Left lung (tissue), 10 donors: ENCODE measurements around the gene HES3. TPM values are rescaled to one million over a fixed set of nuclear protein-coding genes. Genes with fewer than 3 reads are reported as not detected.
A peak's percentile ranks its signal among the peaks of the same experiment; 100 is the strongest.

Experiments used
- ATAC-seq: fragments of 200-7000 bp; cut with Tn5 transposase; one replicate; pipeline ENCODE4 v1.9.1; 2020; ENCODE audit warnings: moderate library complexity
- DNase-seq, 4 donors: peaks; one replicate each; pipeline ENCODE4 v3.0.0-alpha.2; 2013 to 2020
- H3K27ac ChIP-seq, 2 donors: fragments of 200-600 bp; sonication (generic) in 1 of 2; one replicate each; pipeline versions ENCODE4 v1.5.0 to v1.8.0; 2020 to 2021
- H3K27me3 ChIP-seq, 2 donors: fragments of 200-600 bp; sonication (generic) in 1 of 2; one replicate each; pipeline versions ENCODE4 v1.5.0 to v1.8.0; 2020 to 2021
- H3K36me3 ChIP-seq, 2 donors: fragments of 200-600 bp; sonication (generic) in 1 of 2; one replicate each; pipeline versions ENCODE4 v1.5.0 to v1.8.0; 2020 to 2021
- H3K4me1 ChIP-seq, 2 donors: fragments of 200-600 bp; one replicate each; pipeline ENCODE4 v1.8.0; 2021
- H3K4me3 ChIP-seq, 2 donors: fragments of 200-600 bp; sonication (generic) in 1 of 2; one replicate each; pipeline versions ENCODE4 v1.5.0 to v1.8.0; 2020 to 2021; ENCODE audit warnings: mild to moderate bottlenecking in 1 of 2
- H3K9me3 ChIP-seq, 2 donors: fragments of 200-600 bp; sonication (generic) in 1 of 2; one replicate each; pipeline versions ENCODE4 v1.5.0 to v1.8.0; 2020 to 2021
- intact Hi-C, 2 donors: fragments of 100-400 bp; cut with DNase I; formaldehyde crosslinking; loops; one replicate each; pipeline versions ENCODE4 v1.11.2 to v1.14.2; 2022
- polyA plus RNA-seq, 6 donors: library from polyadenylated mRNA; unstranded; fragments of 120-200 nt; gene quantifications; one replicate each; pipeline ENCODE4 v1.2.1, GENCODE V29; 2013; ENCODE audit not compliant: insufficient read length in 6 of 6
- total RNA-seq, 2 donors: library from RNA; stranded (reverse); fragmentation: NEBNext Ultra II Directional; extraction: Animal tissue kit (Norgen Biotek cat#: 25700); gene quantifications; one replicate each; pipeline ENCODE4 v1.2.1, GENCODE V29; 2021
- TF ChIP-seq, protein P1 (sequence below), 2 donors: fragments of 200-600 bp; sonication (generic) in 1 of 2; IDR thresholded peaks; one replicate each; pipeline versions ENCODE4 v1.5.0 to v1.8.0; 2021; ENCODE audit warnings: antibody characterized with exemption in 2 of 2
- donor health status: DM: no; HTN: yes; CAD: no.
- donor health status: DM: no; HTN: no; CAD: no.

The HES3 gene
- total and polyA plus RNA-seq, 8 donors: not detected

DNA sequence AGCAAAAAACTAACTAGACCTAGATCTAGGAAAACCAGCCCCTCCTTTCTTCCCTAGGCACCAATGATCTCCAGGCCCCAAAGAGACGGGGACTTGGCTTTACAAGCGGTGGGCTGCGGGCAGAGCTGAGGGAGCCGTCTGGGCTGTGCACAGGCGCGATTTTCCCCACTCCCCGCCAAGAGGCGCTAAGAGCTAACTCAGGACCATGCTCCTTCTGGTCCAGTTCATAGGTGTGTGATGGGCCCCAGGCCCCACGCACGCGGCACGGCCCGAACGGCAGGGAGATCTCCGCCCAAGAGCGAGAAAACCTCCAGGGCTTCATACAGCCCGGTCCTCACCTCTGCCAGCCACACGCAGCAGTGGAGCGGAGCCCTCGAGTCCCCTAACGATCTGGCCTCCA, 24.4 kb downstream of the HES3 start:
- H3K27ac ChIP-seq: no peak overlapping the region
- peaks cover 0 to under 1% of the 10 kb centered on the region in 2 donors for H3K27me3 ChIP-seq
- H3K4me1 ChIP-seq: peaks cover 0 to 4% of the 10 kb centered on the region in 2 donors
- DNase-seq (no peak), ATAC-seq (no peak)
- no peaks in the 10 kb centered on the region for H3K9me3 ChIP-seq
- H3K36me3 ChIP-seq: no peaks in the 10 kb centered on the region
- no peak overlapping the region for H3K4me3 ChIP-seq
- TF ChIP-seq, protein P1, sequence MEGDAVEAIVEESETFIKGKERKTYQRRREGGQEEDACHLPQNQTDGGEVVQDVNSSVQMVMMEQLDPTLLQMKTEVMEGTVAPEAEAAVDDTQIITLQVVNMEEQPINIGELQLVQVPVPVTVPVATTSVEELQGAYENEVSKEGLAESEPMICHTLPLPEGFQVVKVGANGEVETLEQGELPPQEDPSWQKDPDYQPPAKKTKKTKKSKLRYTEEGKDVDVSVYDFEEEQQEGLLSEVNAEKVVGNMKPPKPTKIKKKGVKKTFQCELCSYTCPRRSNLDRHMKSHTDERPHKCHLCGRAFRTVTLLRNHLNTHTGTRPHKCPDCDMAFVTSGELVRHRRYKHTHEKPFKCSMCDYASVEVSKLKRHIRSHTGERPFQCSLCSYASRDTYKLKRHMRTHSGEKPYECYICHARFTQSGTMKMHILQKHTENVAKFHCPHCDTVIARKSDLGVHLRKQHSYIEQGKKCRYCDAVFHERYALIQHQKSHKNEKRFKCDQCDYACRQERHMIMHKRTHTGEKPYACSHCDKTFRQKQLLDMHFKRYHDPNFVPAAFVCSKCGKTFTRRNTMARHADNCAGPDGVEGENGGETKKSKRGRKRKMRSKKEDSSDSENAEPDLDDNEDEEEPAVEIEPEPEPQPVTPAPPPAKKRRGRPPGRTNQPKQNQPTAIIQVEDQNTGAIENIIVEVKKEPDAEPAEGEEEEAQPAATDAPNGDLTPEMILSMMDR (IDR thresholded peaks at IDR 0.05): no peak
- intact Hi-C loops: no loop called here

DNA sequence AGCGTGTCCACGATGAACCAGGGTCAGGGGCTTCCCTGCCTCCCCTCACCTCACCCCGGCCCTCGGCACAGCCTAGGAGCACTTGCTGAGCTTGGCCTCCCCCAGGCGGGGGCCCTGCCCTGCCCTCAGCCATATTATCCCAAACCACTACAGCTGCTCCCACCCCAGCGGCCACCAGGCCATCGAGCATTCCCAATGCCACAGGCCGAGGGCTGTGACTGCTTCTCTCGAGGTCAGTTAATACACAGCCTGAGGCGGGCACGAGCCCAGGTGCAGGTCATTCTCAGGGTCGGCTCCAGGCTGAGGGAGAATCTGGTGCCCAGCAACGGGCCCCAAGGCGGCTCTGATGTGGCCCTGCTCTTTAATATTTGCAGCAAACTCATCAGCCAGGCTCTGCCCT, 25.3 kb downstream of the HES3 start:
- intact Hi-C loops: no loop called here
- no peaks in the 10 kb centered on the region for H3K36me3 ChIP-seq
- TF ChIP-seq, protein P1 (IDR thresholded peaks at IDR 0.05): no peak
- H3K27ac ChIP-seq: no peak overlapping the region
- H3K4me1 ChIP-seq: no peaks in the 10 kb centered on the region
- H3K27me3 ChIP-seq: no peaks in the 10 kb centered on the region
- H3K9me3 ChIP-seq: no peaks in the 10 kb centered on the region
- no peak overlapping the region for H3K4me3 ChIP-seq
- ATAC-seq (no peak), DNase-seq (no peak)

DNA sequence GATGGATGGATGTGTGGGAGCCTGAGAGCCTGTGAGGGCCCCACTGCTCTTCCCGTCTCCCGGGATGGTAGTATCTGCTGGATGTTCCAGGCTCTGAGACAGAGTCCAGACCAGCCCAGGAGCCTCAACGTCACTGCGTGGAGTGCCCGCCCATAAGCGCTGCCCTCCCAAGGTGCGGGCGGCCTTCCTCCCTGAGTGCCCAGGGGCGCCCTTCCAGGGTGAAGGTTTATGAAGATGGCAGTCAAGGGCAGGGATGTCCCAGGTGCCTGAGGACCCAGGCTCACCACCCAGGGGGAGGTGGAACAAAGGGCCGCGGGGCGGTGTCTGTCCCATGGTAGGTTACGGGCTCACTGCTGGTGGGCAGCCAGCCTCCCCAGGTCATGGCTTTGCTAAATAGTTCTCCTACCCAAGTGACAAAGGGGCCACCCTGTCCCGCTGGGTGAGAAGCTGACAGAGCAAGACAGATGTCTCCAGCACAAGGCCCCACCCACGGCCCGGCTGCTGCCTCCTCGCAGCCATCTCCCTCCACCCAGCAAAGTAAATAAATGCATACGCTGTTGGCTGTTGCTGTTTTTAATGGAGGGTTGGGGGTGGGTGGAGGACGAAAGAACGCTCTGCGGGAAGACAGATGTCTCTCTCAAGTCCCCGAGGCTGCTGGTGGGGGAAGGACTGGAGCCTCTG, 25.9 kb downstream of the HES3 start:
- Histone ChIP-seq H3K36me3 (no peaks in the 10 kb centered on the region), H3K27ac (no peak overlapping the region), H3K9me3 (no peaks in the 10 kb centered on the region), H3K27me3 (no peaks in the 10 kb centered on the region), H3K4me1 (no peaks in the 10 kb centered on the region), H3K4me3 (no peak overlapping the region)
- no peak for ATAC-seq
- TF ChIP-seq, protein P1 (IDR thresholded peaks at IDR 0.05): no peak
- intact Hi-C loops: no loop called here
- peak in 1 of 4 donors; percentile 68 for DNase-seq

DNA sequence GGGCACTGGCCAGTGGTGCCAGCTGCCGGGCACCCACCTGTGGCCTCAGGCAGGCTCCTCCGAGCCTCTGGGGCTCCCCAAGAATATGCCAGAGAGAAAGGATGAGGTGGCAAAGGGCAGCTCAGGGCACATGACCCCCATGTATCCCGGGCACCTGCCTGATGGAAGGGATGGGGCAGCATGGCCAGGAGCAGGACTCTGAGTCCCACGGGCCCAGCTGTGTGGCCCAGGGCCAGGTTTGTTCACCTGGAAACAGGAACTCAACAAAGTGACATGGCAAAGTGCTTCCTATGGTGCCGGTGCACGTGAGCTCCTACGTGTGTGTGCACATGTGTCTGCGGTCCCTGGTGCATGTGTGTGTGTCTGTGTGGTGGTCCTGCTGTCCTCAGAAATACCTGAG, 26.4 kb downstream of the HES3 start:
- TF ChIP-seq, protein P1 (IDR thresholded peaks at IDR 0.05): no peak
- no peaks in the 10 kb centered on the region for H3K9me3 ChIP-seq
- intact Hi-C loops: no loop called here
- no peaks in the 10 kb centered on the region for H3K4me1 ChIP-seq
- H3K27ac ChIP-seq: no peak overlapping the region
- no peaks in the 10 kb centered on the region for H3K36me3 ChIP-seq
- DNase-seq: no peak
- ATAC-seq: no peak
- no peaks in the 10 kb centered on the region for H3K27me3 ChIP-seq
- H3K4me3 ChIP-seq: no peak overlapping the region

DNA sequence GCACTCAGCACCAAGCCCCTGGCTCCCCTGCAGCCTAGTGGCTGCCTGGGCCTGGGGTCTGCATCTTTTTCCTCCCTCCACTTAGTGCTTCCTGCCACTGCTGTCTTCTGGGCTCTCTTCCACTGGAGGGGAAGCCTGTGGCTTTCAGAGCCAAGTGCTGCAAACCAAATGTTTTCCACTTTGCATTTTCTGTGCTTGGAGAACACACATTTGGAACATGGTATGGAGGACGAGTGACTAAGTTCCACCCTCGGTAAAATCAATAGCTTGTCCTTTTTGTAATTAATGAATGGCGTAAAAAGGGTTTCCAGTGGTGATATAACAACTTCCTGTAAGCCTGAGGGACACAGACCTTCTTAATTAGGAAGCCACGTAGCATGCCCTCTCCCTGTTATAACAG, 27.0 kb downstream of the HES3 start:
- intact Hi-C loops: no loop called here
- DNase-seq (no peak), ATAC-seq (no peak)
- TF ChIP-seq, protein P1 (IDR thresholded peaks at IDR 0.05): no peak
- Histone ChIP-seq H3K27me3 (no peaks in the 10 kb centered on the region), H3K9me3 (no peaks in the 10 kb centered on the region), H3K27ac (no peak overlapping the region), H3K36me3 (no peaks in the 10 kb centered on the region), H3K4me1 (peaks cover 0 to 2% of the 10 kb centered on the region in 2 donors), H3K4me3 (no peak overlapping the region)
